Esophagus squamous epithelium (tissue), 5 donors: ENCODE data around the gene ZNF329. TPM values are rescaled to one million over a fixed set of nuclear protein-coding genes. Genes with fewer than 3 reads are reported as not detected.

Experiments used
- DNase-seq: peaks from one replicate; lab custom pipeline; 2025; lab: John Stamatoyannopoulos, UW
- H3K27ac ChIP-seq, 4 donors: fragments of 200-600 bp; sonication (generic); one replicate each; pipeline ENCODE4 v1.5.1; 2016 to 2019; ENCODE audit warnings: mild to moderate bottlenecking in 1 of 4
- H3K27me3 ChIP-seq, 4 donors: fragments of 200-600 bp; sonication (generic); 1 replicate in 3 of 4; 2 replicates in 1 of 4; pipeline versions ENCODE4 v1.5.1 to v1.6.0; 2017 to 2021; ENCODE audit warnings: antibody characterized with exemption in 1 of 4
- H3K36me3 ChIP-seq, 3 donors: fragments of 200-600 bp; sonication (generic); one replicate each; pipeline ENCODE4 v1.5.1; 2016 to 2019
- H3K4me1 ChIP-seq, 3 donors: fragments of 200-600 bp; sonication (generic); one replicate each; pipeline ENCODE4 v1.5.1; 2017 to 2019
- H3K4me3 ChIP-seq, 4 donors: fragments of 200-600 bp; sonication (generic); 1 replicate in 3 of 4; 2 replicates in 1 of 4; pipeline ENCODE4 v1.5.1; 2016 to 2019; ENCODE audit warnings: mild to moderate bottlenecking in 2 of 4, moderate library complexity in 1 of 4
- H3K9me3 ChIP-seq, 3 donors: fragments of 200-600 bp; sonication (generic); one replicate each; pipeline ENCODE4 v1.5.1; 2016 to 2019
- CTCF ChIP-seq, 6 experiments: fragments of 450-650 bp in 4 of 6; fragments of 200-600 bp in 2 of 6; sonication (generic) in 2 of 6; IDR thresholded peaks; one replicate each; pipeline ENCODE4 v1.5.1; 2016 to 2019; ENCODE audit warnings: antibody characterized with exemption in 6 of 6, mild to moderate bottlenecking in 4 of 6, moderate library complexity in 4 of 6
- POLR2A ChIP-seq, 4 donors: fragments of 450-650 bp; IDR thresholded peaks; one replicate each; pipeline ENCODE4 v1.6.1; 2017; ENCODE audit warnings: antibody characterized with exemption in 4 of 4, mild to moderate bottlenecking in 4 of 4, moderate library complexity in 3 of 4
- WGBS, 2 donors: methylation state at CpG; one replicate each; pipeline ENCODE4 v1.1.5; 2018; 5-methylcytosine and 5-hydroxymethylcytosine counted together
- intact Hi-C: fragments of 100-400 bp; cut with DNase I; formaldehyde crosslinking; loops from one replicate; pipeline ENCODE4 v1.15.0; 2022
- total RNA-seq, 4 donors: library from RNA; depleted of rRNA; stranded (reverse); fragments of >200 nt; gene quantifications; one replicate each; pipeline ENCODE4 v1.1.0, GENCODE V29; 2016
- donor health status: DM: yes; HTN: yes; CAD: no.

Gene ZNF329
- total RNA-seq, 4 donors from 2014 or later: 3.0 to 6.7 (median 3.9) TPM

GRCh38 chr19:58145849-58146248 is 4.7 kb downstream of the ZNF329 start:
- intact Hi-C loops: no loop called here
- no peak overlapping the region for H3K27ac ChIP-seq

GRCh38 chr19:58134244-58134643 is 16.3 kb downstream of the ZNF329 start:
- no peak for TF ChIP-seq POLR2A (IDR thresholded peaks at IDR 0.05)
- no peak for TF ChIP-seq CTCF (IDR thresholded peaks at IDR 0.05)
- H3K4me1 ChIP-seq: no peaks in the 10 kb centered on the region
- peaks cover 25 to 100% (median 98%) of the 10 kb centered on the region in 3 donors for H3K9me3 ChIP-seq
- 94 to 100% methylated on average over 1 of the region's 1 CpG for WGBS, 2 donors
- no peak for DNase-seq
- no peak overlapping the region for H3K27ac ChIP-seq
- no peaks in the 10 kb centered on the region for H3K27me3 ChIP-seq
- H3K36me3 ChIP-seq: peaks cover 18 to 100% (median 23%) of the 10 kb centered on the region in 3 donors
- intact Hi-C loops: no loop called here
- H3K4me3 ChIP-seq: no peak overlapping the region

More at GRCh38 chr19:58145849-58146248, 4.7 kb downstream of the ZNF329 start:
- no peak for DNase-seq
- H3K4me1 ChIP-seq: peaks cover 0 to 15% (median 6%) of the 10 kb centered on the region in 3 donors
- no peak overlapping the region for H3K4me3 ChIP-seq
- 97 to 100% methylated on average over 3 of the region's 3 CpGs for WGBS, 2 donors
- H3K36me3 ChIP-seq: peaks cover 18 to 39% (median 22%) of the 10 kb centered on the region in 3 donors
- H3K27me3 ChIP-seq: no peaks in the 10 kb centered on the region
- TF ChIP-seq POLR2A (IDR thresholded peaks at IDR 0.05) (no peak), CTCF (IDR thresholded peaks at IDR 0.05) (no peak)
- H3K9me3 ChIP-seq: peaks cover 0 to 70% (median 59%) of the 10 kb centered on the region in 3 donors

GRCh38 chr19:58129284-58129683 is 21.3 kb downstream of the ZNF329 start:
- WGBS, 2 donors: 89 to 98% methylated on average over 3 of the region's 3 CpGs
- Histone ChIP-seq H3K9me3 (peaks cover 12 to 100% (median 100%) of the 10 kb centered on the region in 3 donors), H3K36me3 (peaks cover 18 to 86% (median 19%) of the 10 kb centered on the region in 3 donors), H3K27ac (no peak overlapping the region), H3K27me3 (no peaks in the 10 kb centered on the region), H3K4me1 (no peaks in the 10 kb centered on the region), H3K4me3 (peak overlapping the region in 1 of 4 donors; percentile 37)
- intact Hi-C loops: no loop called here
- DNase-seq: no peak
- TF ChIP-seq CTCF (IDR thresholded peaks at IDR 0.05) (no peak), POLR2A (IDR thresholded peaks at IDR 0.05) (no peak)

- Histone ChIP-seq H3K4me3 (peak overlapping the region in 1 of 4 donors; percentile 37), H3K27ac (no peak overlapping the region), H3K27me3 (no peaks in the 10 kb centered on the region), H3K9me3 (peaks cover 12 to 100% (median 100%) of the 10 kb centered on the region in 3 donors), H3K36me3 (peaks cover 18 to 75% (median 19%) of the 10 kb centered on the region in 3 donors), H3K4me1 (no peaks in the 10 kb centered on the region)
- 87 to 97% methylated on average over 9 to 12 of the region's 12 CpGs for WGBS, 2 donors
- no peak for DNase-seq
- intact Hi-C loops: no loop called here
- no peak for TF ChIP-seq CTCF (IDR thresholded peaks at IDR 0.05)
These were observed 22.4 kb downstream of the ZNF329 start for GRCh38 chr19:58128041-58128685.

GRCh38 chr19:58123354-58123753 is 27.2 kb downstream of the ZNF329 start:
- H3K36me3 ChIP-seq: peaks cover 0 to 27% (median 5%) of the 10 kb centered on the region in 3 donors
- no peak overlapping the region for H3K4me3 ChIP-seq
- TF ChIP-seq POLR2A (IDR thresholded peaks at IDR 0.05): no peak
- TF ChIP-seq CTCF (IDR thresholded peaks at IDR 0.05): no peak
- WGBS, 2 donors: 43 to 58% methylated on average over 3 to 5 of the region's 5 CpGs
- H3K4me1 ChIP-seq: no peaks in the 10 kb centered on the region
- no peak for DNase-seq
- H3K9me3 ChIP-seq: peaks cover 0 to 99% (median 98%) of the 10 kb centered on the region in 3 donors
- H3K27me3 ChIP-seq: peaks cover 0 to under 1% (median 0%) of the 10 kb centered on the region in 4 donors
- H3K27ac ChIP-seq: no peak overlapping the region
- intact Hi-C loops: no loop called here
